Endothelial cell of umbilical vein (primary cell): Measurements from ENCODE around the gene PTGS1. TPM values are rescaled to one million over a fixed set of nuclear protein-coding genes. Genes with fewer than 3 reads are reported as not detected.
"Not testable (repeated sequence)": the region's sequence is repeated elsewhere in the genome, so short reads cannot be mapped to it uniquely, and the experiment has no call there.

Source experiments
- BruUV-seq: library from RNA; stranded (reverse); fragments of 400-500 nt; replicated peaks from 2 replicates; lab custom pipeline; 2021; lab: Mats Ljungman, UMichigan
- CTCF ChIA-PET: fragments of 300-600, 350-600 bp; sonication (Branson Sonifier 250); formaldehyde crosslinking; loops from one replicate; lab custom pipeline; 2021; ENCODE audit warnings: antibody characterized with exemption, inconsistent platforms; lab: Charles Lee
- POLR2A ChIA-PET: fragments of 300-600, 350-600 bp; sonication (Branson Sonifier 250); formaldehyde crosslinking; loops from one replicate; lab custom pipeline; 2021; ENCODE audit warnings: antibody characterized with exemption, inconsistent platforms; lab: Charles Lee
- DNase-seq: peaks from one replicate; pipeline ENCODE4 v3.0.0-alpha.2; 2011; ENCODE audit warnings: low read depth, low spot score
- FAIRE-seq: peaks from 2 replicates; lab custom pipeline; 2011; peaks lifted over from hg19 to GRCh38; lab: Jason Lieb, UNC
- H2AFZ ChIP-seq: 2 replicates; pipeline ENCODE4 v1.6.0; 2012; ENCODE audit warnings: low read depth, low read length, control low read depth, inconsistent platforms
- H3K27ac ChIP-seq: 2 replicates; pipeline ENCODE4 v1.5.1; 2011; ENCODE audit warnings: low read depth, mild to moderate bottlenecking, control low read depth, low read length, moderate library complexity; ENCODE audit not compliant: insufficient read depth
- H3K27me3 ChIP-seq, 2 experiments: 2 replicates each; pipeline versions ENCODE4 v1.6.0 to v1.6.1; 2011; ENCODE audit warnings: low read length in 2 of 2, mixed read lengths in 1 of 2; ENCODE audit not compliant: control insufficient read depth in 2 of 2, insufficient read depth in 2 of 2
- H3K36me3 ChIP-seq, 2 experiments: 2 replicates in 1 of 2; 3 replicates in 1 of 2; pipeline ENCODE4 v1.5.1; 2011; ENCODE audit warnings: low read length in 2 of 2, mild to moderate bottlenecking in 1 of 2, moderate library complexity in 1 of 2; ENCODE audit not compliant: control insufficient read depth in 2 of 2, insufficient read depth in 2 of 2; ENCODE audit errors: extremely low read depth in 1 of 2
- H3K4me1 ChIP-seq: 3 replicates; pipeline ENCODE4 v1.5.1; 2011; ENCODE audit warnings: mild to moderate bottlenecking, low read length; ENCODE audit not compliant: control insufficient read depth, insufficient read depth; ENCODE audit errors: extremely low read depth
- H3K4me2 ChIP-seq: 2 replicates; pipeline ENCODE4 v1.6.1; 2011; ENCODE audit warnings: low read length, control low read depth, mixed read lengths; ENCODE audit not compliant: insufficient read depth
- H3K4me3 ChIP-seq, 3 experiments: fragments of 200-600 bp in 1 of 3; sonication (generic), shearing (Covaris generic) in 1 of 3; replicated peaks in 1 of 3; 2 replicates each; pipeline ENCODE4 v1.5.1; 2011 to 2016; ENCODE audit warnings: control low read depth in 3 of 3, low read length in 3 of 3, mild to moderate bottlenecking in 2 of 3, inconsistent platforms in 1 of 3, low read depth in 1 of 3, moderate library complexity in 1 of 3; ENCODE audit not compliant: insufficient read depth in 1 of 3
- H3K79me2 ChIP-seq: 2 replicates; pipeline ENCODE4 v1.6.0; 2012; ENCODE audit warnings: low read length, inconsistent platforms; ENCODE audit not compliant: control insufficient read depth, insufficient read depth
- H3K9ac ChIP-seq: replicated peaks from 2 replicates; pipeline ENCODE3; 2011; ENCODE audit warnings: low read length, control low read depth; ENCODE audit not compliant: insufficient read depth; ENCODE audit errors: extremely low read depth
- H3K9me1 ChIP-seq: replicated peaks from 3 replicates; pipeline ENCODE4 v1.6.0; 2011; ENCODE audit warnings: mild to moderate bottlenecking, low read length; ENCODE audit not compliant: control insufficient read depth, insufficient read depth; ENCODE audit errors: extremely low read depth
- H3K9me3 ChIP-seq: replicated peaks from 2 replicates; pipeline ENCODE4 v1.5.1; 2012; ENCODE audit warnings: low read length, inconsistent platforms; ENCODE audit not compliant: control insufficient read depth, insufficient read depth
- H4K20me1 ChIP-seq: replicated peaks from 2 replicates; pipeline ENCODE3; 2011; ENCODE audit warnings: mild to moderate bottlenecking, low read length; ENCODE audit not compliant: control insufficient read depth, insufficient read depth; ENCODE audit errors: extremely low read depth
- EZH2 ChIP-seq: IDR thresholded peaks from 2 replicates; pipeline ENCODE4 v1.6.1; 2012; ENCODE audit warnings: borderline replicate concordance, low read depth, mild to moderate bottlenecking, moderate library complexity, low read length, inconsistent platforms; ENCODE audit not compliant: severe bottlenecking
- FOS ChIP-seq: IDR thresholded peaks from 2 replicates; pipeline ENCODE4 v1.6.1; 2011; ENCODE audit warnings: mild to moderate bottlenecking, low read length, moderate library complexity, borderline replicate concordance; ENCODE audit not compliant: insufficient read depth
- GATA2 ChIP-seq: IDR thresholded peaks from 2 replicates; pipeline ENCODE4 v1.7.0; 2011; ENCODE audit warnings: low read depth, mild to moderate bottlenecking, moderate library complexity, mixed read lengths, low read length; ENCODE audit not compliant: insufficient read length, insufficient read depth
- JUN ChIP-seq: IDR thresholded peaks from 2 replicates; pipeline ENCODE4 v1.6.1; 2011; ENCODE audit warnings: borderline replicate concordance, low read depth; ENCODE audit not compliant: insufficient read length, insufficient read depth
- MYC ChIP-seq: IDR thresholded peaks from one replicate; pipeline ENCODE4 v1.6.1; 2011; ENCODE audit warnings: mild to moderate bottlenecking, low read depth, low read length
- POLR2A ChIP-seq: IDR thresholded peaks from 2 replicates; pipeline ENCODE4 v1.6.1; 2012; ENCODE audit warnings: low read depth, mild to moderate bottlenecking, control low read depth, low read length
- POLR2AphosphoS5 ChIP-seq: IDR thresholded peaks from 2 replicates; pipeline ENCODE4 v1.6.1; 2012; ENCODE audit warnings: low read depth, mild to moderate bottlenecking, control low read depth, low read length, moderate library complexity; ENCODE audit not compliant: insufficient read depth
- dilution Hi-C: fragments of 300-500 bp; cut with MboI; formaldehyde crosslinking; loops from one replicate; pipeline ENCODE4 v1.15.0; 2019; ENCODE audit warnings: low sequenced_read_pairs; ENCODE audit not compliant: extremely low pct_ligation_motif_present
- intact Hi-C: fragments of 100-400 bp; cut with micrococcal nuclease; formaldehyde crosslinking; loops from one replicate; pipeline ENCODE4 v1.10.0; 2022
- polyA plus RNA-seq, 4 experiments: library from polyadenylated mRNA; depleted of rRNA in 3 of 4; stranded (reverse) in 3 of 4; unstranded in 1 of 4; fragments of >200 nt; gene quantifications; 2 replicates each; pipeline versions ENCODE4 v1.2.1 to v1.2.3, GENCODE V29; 2011 to 2012; ENCODE audit warnings: missing spikeins in 1 of 4
- total RNA-seq: library from RNA; stranded (reverse); gene quantifications from 2 replicates; pipeline ENCODE4 v1.2.3, GENCODE V29; 2021
- TF ChIP-seq, protein P1 (sequence below), 2 donors: IDR thresholded peaks; 1 replicate in 1 of 2; 2 replicates in 1 of 2; pipeline ENCODE4 v1.5.1; 2011; ENCODE audit warnings: low read length in 2 of 2, mild to moderate bottlenecking in 2 of 2, moderate library complexity in 2 of 2, control low read depth in 1 of 2, inconsistent platforms in 1 of 2, low read depth in 1 of 2; ENCODE audit not compliant: insufficient read depth in 1 of 2; ENCODE audit errors: extremely low read depth in 1 of 2
- TF ChIP-seq, protein P2 (sequence below): IDR thresholded peaks from 2 replicates; pipeline ENCODE4 v1.6.1; 2011; ENCODE audit not compliant: insufficient read depth, insufficient read length

PTGS1 gene
- total and polyA plus RNA-seq, 2 donors (not counting 3 experiments of a cell fraction or from before 2014, with no cell fraction given), result 37.6 to 45.2 TPM

DNA sequence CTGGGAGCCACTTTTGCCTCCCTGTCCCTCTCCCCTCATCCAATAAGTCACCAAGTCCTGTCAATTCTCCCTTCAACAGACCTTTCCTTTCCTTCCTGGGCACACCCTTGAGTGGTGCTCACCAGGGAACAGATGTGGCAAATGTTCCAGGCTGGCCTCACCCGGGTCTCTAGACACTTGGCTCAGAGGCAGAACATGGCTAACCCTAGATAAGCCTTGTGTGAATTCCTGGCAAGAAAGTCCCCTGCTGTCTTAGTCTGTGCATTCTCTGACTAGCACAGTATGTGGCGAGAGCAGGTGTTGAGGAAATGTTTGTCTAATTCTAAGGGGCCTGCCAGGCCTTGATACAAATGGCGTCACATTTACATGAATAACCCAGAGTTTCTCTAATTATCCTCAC, 41.2 kb upstream of the PTGS1 start:
- peaks cover 30% of the 10 kb centered on the region for H3K4me1 ChIP-seq
- no TSS peak for BruUV-seq

DNA sequence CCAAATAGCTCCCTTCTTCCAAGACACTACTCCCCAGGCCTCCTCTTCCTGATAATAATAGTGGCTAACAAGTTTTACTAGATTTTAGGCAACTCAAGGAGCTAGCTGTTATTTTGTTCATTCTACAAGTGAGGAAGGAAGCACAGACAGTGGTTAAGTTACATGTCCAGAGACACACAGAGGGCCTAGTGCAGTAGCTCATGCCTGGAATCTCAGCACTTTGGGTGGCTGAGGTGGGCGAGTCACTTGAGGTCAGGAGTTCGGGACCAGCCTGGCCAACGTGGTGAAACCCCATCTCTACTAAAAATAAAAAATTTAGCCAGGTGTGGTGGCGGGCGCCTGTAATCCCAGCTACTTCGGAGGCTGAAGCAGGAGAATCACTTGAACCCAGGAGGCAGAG, 40.4 kb upstream of the PTGS1 start:
- FAIRE-seq, BruUV-seq, POLR2A ChIA-PET, H3K4me3 ChIP-seq, H3K9me3 ChIP-seq, H3K27ac ChIP-seq, intact Hi-C loops, H3K9me1 ChIP-seq, H3K4me2 ChIP-seq, H2AFZ ChIP-seq, H3K79me2 ChIP-seq, H3K36me3 ChIP-seq, DNase-seq, H3K9ac ChIP-seq, H3K27me3 ChIP-seq, H4K20me1 ChIP-seq, dilution Hi-C loops: not testable (repeated sequence)
- CTCF ChIA-PET, result interaction anchor here (0.8 to 3.6 kb wide), 6 partner anchors 13 to 231 kb away, joined by 3 to 11 read pairs (median 3); no protein-coding TSS in a partner anchor
- peaks cover 26% of the 10 kb centered on the region for H3K4me1 ChIP-seq

More for the DNA sequence above, 41.2 kb upstream of the PTGS1 start:
- no peak overlapping the region for H3K4me3 ChIP-seq
- no peaks in the 10 kb centered on the region for H3K9me1 ChIP-seq
- H3K9me3 ChIP-seq, result no peaks in the 10 kb centered on the region
- no peaks in the 10 kb centered on the region for H3K36me3 ChIP-seq
- H3K9ac ChIP-seq, result no peak overlapping the region
- H4K20me1 ChIP-seq, result no peaks in the 10 kb centered on the region
- H3K27ac ChIP-seq, result no peak overlapping the region
- CTCF ChIA-PET, result interaction anchor here (1.1 to 1.6 kb wide), 3 partner anchors 21 to 230 kb away, joined by 3 to 4 read pairs (median 3); no protein-coding TSS in a partner anchor
- no peaks in the 10 kb centered on the region for H3K27me3 ChIP-seq
- intact Hi-C loops (no loop called here), dilution Hi-C loops (no loop called here)
- H3K79me2 ChIP-seq, result no peaks in the 10 kb centered on the region
- peak; percentile 42 for DNase-seq
- no peak overlapping the region for H3K4me2 ChIP-seq
- TF ChIP-seq GATA2 (no peak), FOS (no peak), POLR2AphosphoS5 (no peak), MYC (no peak), POLR2A (no peak), JUN (no peak), EZH2 (no peak)
- TF ChIP-seq, protein P1, sequence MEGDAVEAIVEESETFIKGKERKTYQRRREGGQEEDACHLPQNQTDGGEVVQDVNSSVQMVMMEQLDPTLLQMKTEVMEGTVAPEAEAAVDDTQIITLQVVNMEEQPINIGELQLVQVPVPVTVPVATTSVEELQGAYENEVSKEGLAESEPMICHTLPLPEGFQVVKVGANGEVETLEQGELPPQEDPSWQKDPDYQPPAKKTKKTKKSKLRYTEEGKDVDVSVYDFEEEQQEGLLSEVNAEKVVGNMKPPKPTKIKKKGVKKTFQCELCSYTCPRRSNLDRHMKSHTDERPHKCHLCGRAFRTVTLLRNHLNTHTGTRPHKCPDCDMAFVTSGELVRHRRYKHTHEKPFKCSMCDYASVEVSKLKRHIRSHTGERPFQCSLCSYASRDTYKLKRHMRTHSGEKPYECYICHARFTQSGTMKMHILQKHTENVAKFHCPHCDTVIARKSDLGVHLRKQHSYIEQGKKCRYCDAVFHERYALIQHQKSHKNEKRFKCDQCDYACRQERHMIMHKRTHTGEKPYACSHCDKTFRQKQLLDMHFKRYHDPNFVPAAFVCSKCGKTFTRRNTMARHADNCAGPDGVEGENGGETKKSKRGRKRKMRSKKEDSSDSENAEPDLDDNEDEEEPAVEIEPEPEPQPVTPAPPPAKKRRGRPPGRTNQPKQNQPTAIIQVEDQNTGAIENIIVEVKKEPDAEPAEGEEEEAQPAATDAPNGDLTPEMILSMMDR (IDR thresholded peaks at IDR 0.05; ENCODE audit: extremely low read depth in 1 of 2, insufficient read depth in 1 of 2, low read depth in 1 of 2, low read length in 2 of 2), result no peak
- TF ChIP-seq, protein P2, sequence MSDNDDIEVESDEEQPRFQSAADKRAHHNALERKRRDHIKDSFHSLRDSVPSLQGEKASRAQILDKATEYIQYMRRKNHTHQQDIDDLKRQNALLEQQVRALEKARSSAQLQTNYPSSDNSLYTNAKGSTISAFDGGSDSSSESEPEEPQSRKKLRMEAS, result no peak
- H2AFZ ChIP-seq, result no peak overlapping the region
- FAIRE-seq, result peak; percentile 49
- POLR2A ChIA-PET, result no interaction called here
